GM21529 (cell line): ENCODE data around the gene CAV3.

Experiments
- ATAC-seq: cut with Tn5 transposase; IDR thresholded peaks from one replicate; pipeline ENCODE4 v1.9.1; 2021; ENCODE audit not compliant: unreplicated experiment

The CAV3 gene

GRCh38 chr3:8734908-8735307 lies 1.3 kb downstream of the CAV3 start:
- ATAC-seq, result no peak

- no peak for ATAC-seq
Measured at GRCh38 chr3:8736436-8736835, 2.8 kb downstream of the CAV3 start.

GRCh38 chr3:8737301-8737700 lies 3.7 kb downstream of the CAV3 start:
- no peak for ATAC-seq

- no peak for ATAC-seq
Measured at GRCh38 chr3:8737823-8738222, 4.2 kb downstream of the CAV3 start.

GRCh38 chr3:8738639-8739038 lies 5.0 kb downstream of the CAV3 start:
- no peak for ATAC-seq

GRCh38 chr3:8739757-8740504 lies 6.3 kb downstream of the CAV3 start:
- ATAC-seq, result peak; percentile 43

- no peak for ATAC-seq
Measured at GRCh38 chr3:8741581-8742261, 8.1 kb downstream of the CAV3 start.

GRCh38 chr3:8743021-8743601 lies 9.5 kb downstream of the CAV3 start:
- no peak for ATAC-seq

- ATAC-seq, result no peak
Measured at GRCh38 chr3:8743911-8744310, 10.3 kb downstream of the CAV3 start.

GRCh38 chr3:8745619-8746370 lies 12.2 kb downstream of the CAV3 start:
- ATAC-seq, result no peak

GRCh38 chr3:8746780-8747345 lies 13.3 kb downstream of the CAV3 start:
- no peak for ATAC-seq

GRCh38 chr3:8749316-8749715 lies 15.7 kb downstream of the CAV3 start:
- no peak for ATAC-seq

- no peak for ATAC-seq
Measured at GRCh38 chr3:8752832-8753231, 19.2 kb downstream of the CAV3 start.

GRCh38 chr3:8755097-8755496 lies 21.5 kb downstream of the CAV3 start:
- no peak for ATAC-seq

- no peak for ATAC-seq
Measured at GRCh38 chr3:8755564-8756237, 22.1 kb downstream of the CAV3 start.

GRCh38 chr3:8756671-8757070 lies 23.1 kb downstream of the CAV3 start:
- ATAC-seq, result no peak

GRCh38 chr3:8757551-8758518 lies 24.2 kb downstream of the CAV3 start:
- peak; percentile 80 for ATAC-seq

- ATAC-seq, result no peak
Measured at GRCh38 chr3:8759038-8759707, 25.6 kb downstream of the CAV3 start.

- no peak for ATAC-seq
Measured at GRCh38 chr3:8760091-8760490, 26.5 kb downstream of the CAV3 start.
